Forelimb muscle (tissue), 1 donor: ENCODE data around the gene TBK1. TPM values are rescaled to one million over a fixed set of nuclear protein-coding genes. Genes with fewer than 3 reads are reported as not detected.

ENCODE experiments used
- DNase-seq: peaks from one replicate; pipeline ENCODE4 v3.0.0-alpha.2; 2013; ENCODE audit warnings: low read depth
- polyA plus RNA-seq: library from polyadenylated mRNA; unstranded; fragments of 120-200 nt; gene quantifications from one replicate; pipeline ENCODE4 v1.2.1, GENCODE V29; 2013; ENCODE audit not compliant: insufficient read length

TBK1 gene
- 15.9 TPM for polyA plus RNA-seq

GRCh38 chr12:64451687-64452558, at the start of gene TBK1:
TBK1 (plus strand) TSS chr12:64452120; CDS start chr12:64455871, 3,751 bp downstream.
- DNase-seq = peak; percentile 69

- DNase-seq = no peak
Observed at GRCh38 chr12:64402181-64402580, 49.7 kb upstream of the TBK1 start.

- DNase-seq = peak; percentile 97
Observed at GRCh38 chr12:64403707-64404469, 48.0 kb upstream of the TBK1 start, which contains the start of gene XPOT. XPOT (plus strand) TSS chr12:64404392; CDS start chr12:64410036, 5,644 bp downstream.

GRCh38 chr12:64404470-64405256, 47.3 kb upstream of the TBK1 start:
- DNase-seq = no peak

- no peak for DNase-seq
Observed at GRCh38 chr12:64407342-64408223, 44.3 kb upstream of the TBK1 start.

- no peak for DNase-seq
Observed at GRCh38 chr12:64411427-64411826, 40.5 kb upstream of the TBK1 start.

- no peak for DNase-seq
Observed at GRCh38 chr12:64412459-64412858, 39.5 kb upstream of the TBK1 start.

- DNase-seq = no peak
Observed at GRCh38 chr12:64413884-64414283, 38.0 kb upstream of the TBK1 start.

GRCh38 chr12:64418209-64418608, 33.7 kb upstream of the TBK1 start:
- DNase-seq = no peak

GRCh38 chr12:64419696-64420095, 32.2 kb upstream of the TBK1 start:
- no peak for DNase-seq

- DNase-seq = no peak
Observed at GRCh38 chr12:64427988-64428387, 23.9 kb upstream of the TBK1 start.

GRCh38 chr12:64428956-64429355, 23.0 kb upstream of the TBK1 start:
- DNase-seq = no peak

GRCh38 chr12:64430886-64431285, 21.0 kb upstream of the TBK1 start:
- no peak for DNase-seq

- no peak for DNase-seq
Observed at GRCh38 chr12:64431791-64432190, 20.1 kb upstream of the TBK1 start.

GRCh38 chr12:64433915-64434314, 18.0 kb upstream of the TBK1 start:
- DNase-seq = no peak

GRCh38 chr12:64440100-64440499, 11.8 kb upstream of the TBK1 start:
- DNase-seq = no peak

GRCh38 chr12:64445490-64445889, 6.4 kb upstream of the TBK1 start:
- no peak for DNase-seq

- DNase-seq = no peak
Observed at GRCh38 chr12:64446295-64446694, 5.6 kb upstream of the TBK1 start.

- no peak for DNase-seq
Observed at GRCh38 chr12:64450057-64450640, 1.8 kb upstream of the TBK1 start.

GRCh38 chr12:64450711-64451486, 1.0 kb upstream of the TBK1 start:
- no peak for DNase-seq
